SW 1271 (cell line): ENCODE data around the gene CA14.
A peak's percentile ranks its signal among the peaks of the same experiment; 100 is the strongest.
"Not testable (repeated sequence)": the region's sequence is repeated elsewhere in the genome, so short reads cannot be mapped to it uniquely, and the experiment has no call there.

Experiments used
- DNase-seq, 2 experiments: peaks; one replicate each; lab custom pipeline; 2025; lab: John Stamatoyannopoulos, UW

The CA14 gene

DNA sequence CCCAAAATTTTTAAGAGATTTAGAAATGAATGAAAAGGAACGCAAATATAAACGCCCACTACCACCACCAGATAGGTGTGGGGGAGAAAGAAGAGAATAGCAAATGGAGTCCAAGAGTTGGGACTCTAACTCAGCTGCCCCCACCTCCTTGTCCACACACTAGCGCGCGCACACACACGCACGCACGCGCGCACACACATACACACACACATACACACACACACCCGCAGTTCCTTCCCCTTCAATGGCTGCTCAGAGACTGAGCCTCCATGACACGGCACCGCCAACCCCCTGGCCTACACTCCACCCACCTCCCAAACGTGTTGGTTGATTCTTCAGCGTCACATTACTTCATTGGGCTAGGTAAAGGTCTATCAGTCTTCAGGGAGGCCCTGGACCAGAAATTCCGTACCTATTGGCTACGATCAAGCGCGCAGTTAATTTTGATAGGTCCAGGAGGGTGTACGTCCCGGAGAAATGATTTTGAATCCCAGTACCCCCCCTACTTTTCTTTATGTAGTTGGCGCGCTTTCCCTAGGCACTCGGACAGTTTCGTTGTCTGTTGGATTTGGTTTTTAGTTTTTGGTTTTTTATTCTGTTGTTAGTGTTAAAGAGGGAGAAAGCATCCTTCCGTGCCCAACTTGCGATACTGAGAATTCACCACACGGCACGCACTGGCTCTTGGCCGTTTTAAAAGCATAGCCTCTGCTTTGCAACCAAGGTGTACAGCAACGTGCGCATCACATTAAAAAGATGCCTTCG, 21.5 kb upstream of the CA14 start, which contains the start of gene ANP32E:
ANP32E (minus strand) TSS at position 261 of the 762 bp plus-strand sequence. CDS start 326 bp downstream, outside the sequence.
- peak; percentile 93 to 98 for DNase-seq

DNA sequence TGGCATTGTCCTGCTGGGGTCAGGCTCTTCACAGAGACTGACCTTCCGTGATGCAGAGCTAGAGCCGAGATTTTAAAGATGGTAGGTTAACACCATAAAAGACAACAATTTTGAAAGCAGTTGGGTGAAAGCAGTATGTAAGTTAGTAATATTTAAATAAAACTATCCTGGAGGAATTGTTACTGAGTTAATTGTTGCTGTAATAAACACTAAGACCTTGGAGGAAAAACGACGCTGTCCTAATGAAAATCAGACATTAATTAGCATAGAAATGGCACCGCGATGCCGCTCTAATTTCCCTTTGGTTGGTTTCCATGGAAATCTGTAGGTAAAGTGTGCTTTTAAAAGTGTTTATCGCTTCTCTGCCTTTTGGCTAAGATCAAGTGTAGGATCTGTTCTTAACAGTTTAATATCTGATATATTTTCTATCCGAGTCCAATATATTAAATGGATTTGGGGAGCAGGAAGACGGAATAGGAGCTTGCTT, 20.9 kb upstream of the CA14 start:
- DNase-seq: no peak

DNA sequence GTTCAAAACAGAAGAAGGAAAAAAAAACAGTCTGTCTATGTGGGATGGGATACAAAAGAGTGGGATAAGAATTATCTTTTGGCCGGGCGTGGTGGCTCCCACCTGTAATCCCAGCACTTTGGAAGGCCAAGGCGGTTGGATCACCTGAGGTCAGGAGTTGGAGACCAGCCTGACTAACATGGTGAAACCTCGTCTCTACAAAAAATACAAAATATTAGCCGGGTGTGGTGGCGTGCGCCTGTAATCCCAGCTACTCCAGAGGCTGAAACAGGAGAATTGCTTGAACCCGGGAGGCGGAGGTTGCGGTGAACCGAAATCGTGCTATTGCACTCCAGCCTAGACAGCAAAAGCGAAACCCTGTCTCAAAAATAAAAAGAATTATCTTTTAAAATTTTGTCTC, 20.4 kb upstream of the CA14 start:
- not testable (repeated sequence) for DNase-seq

DNA sequence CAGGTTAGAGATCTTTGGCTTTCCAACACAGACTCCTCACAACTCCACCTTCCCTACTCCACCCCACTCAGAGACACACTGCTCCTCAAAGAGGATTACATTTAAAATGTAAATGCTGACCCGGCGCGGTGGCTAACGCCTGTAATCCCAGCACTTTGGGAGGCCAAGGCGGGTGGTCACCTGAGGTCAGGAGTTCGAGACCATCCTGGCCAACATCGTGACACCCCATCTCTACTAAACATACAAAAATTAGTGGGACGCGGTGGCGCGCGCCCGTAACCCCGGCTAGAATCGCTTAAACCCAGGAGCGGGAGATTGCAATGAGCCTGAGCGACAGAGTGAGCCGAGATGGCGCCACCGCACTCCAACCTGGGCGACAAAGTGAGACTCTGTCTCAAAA, 19.8 kb upstream of the CA14 start:
- no peak for DNase-seq

DNA sequence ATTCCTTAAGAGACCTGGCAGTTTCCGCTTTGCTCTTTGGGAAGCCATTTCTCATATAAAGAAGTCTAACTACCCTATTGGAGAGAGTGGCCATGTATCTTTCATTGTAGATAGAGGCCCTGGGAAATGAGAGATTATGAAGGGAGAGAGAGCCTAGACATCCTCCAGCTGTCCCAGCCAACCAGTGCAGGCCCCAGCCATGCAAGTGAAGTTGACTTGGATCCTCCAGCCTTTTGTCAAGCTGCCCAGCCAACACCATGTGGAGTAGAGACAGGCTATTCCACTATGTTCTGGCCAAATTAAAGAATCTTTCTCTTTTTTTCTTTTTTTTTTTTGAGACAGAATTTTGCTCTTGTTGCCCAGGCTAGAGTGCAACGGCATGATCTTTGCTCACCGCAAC, 14.6 kb upstream of the CA14 start:
- no peak for DNase-seq

DNA sequence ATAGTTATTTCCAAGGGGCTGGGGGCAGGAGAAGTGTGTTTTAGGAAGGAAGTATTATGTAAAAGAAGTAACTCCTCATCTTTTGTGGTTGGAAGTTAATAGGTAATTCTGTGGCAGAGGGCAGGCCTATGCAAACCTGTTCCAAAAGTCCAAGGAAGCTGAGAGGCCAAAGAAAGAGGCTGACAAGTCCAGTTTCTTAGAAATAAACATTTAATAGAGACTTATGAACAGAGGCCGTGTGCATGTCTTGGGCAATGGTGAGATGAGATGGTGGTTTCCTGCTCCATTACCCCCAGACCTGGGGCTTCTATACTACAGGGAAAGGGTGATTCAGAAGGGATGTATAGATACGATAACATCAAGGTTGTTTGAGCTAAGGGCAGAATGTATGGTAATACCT, 7.6 kb upstream of the CA14 start:
- DNase-seq: no peak

DNA sequence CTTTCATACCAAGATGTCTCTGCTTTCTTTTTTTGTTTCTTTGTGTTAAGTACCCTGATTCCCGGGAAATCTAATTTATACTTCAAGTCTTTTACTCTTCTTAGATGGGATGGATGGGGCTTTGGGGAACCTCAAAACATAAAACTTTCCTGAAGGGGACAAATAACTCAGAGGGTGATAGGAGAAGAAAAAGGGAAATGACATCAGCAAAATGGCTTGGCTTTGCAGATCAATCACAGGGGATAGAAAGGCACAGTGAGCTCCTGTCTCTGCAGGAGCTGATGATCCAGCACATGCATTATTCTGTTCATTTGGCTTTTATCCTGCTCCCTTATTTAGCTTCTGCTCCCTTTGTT, 1.4 kb upstream of the CA14 start:
- no peak for DNase-seq

DNA sequence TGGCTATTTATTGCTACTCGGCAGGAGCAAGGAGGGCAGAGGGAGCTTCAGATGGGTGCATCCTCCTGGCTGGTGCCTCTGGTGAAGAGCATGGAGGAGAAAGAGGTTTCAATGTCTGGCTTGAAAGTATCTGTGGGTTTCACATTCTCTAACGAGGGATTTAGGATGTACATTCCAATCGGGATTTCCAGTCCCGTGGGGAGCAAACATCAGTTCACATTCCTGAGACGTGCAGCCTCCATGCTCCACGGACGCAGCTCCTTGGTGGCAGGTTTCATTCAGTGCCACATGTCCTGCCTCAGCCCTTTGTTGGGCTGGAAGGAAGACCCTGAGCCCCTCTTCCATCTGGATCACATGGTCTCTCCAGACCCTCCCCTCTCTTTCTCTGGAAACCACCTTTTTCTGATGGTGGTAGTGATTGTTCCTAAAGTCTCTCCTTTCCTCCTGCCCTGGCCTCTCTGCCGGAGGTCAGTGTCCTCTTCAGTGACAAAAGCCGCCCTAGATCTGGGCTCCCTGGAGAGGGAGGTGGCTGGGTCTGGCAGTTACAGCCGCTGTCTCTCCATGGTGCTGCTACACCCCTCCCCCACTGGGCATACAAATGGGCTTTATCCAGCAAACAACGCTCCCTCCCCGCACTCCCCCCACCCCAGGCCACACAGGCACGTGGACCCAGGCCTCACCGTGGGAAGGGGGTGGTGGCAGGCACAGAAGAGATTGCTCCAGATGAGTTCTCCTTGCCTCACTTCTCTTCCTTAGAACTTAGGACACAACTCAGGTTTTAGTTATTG, 826 bp upstream of the CA14 start:
- DNase-seq: no peak

DNA sequence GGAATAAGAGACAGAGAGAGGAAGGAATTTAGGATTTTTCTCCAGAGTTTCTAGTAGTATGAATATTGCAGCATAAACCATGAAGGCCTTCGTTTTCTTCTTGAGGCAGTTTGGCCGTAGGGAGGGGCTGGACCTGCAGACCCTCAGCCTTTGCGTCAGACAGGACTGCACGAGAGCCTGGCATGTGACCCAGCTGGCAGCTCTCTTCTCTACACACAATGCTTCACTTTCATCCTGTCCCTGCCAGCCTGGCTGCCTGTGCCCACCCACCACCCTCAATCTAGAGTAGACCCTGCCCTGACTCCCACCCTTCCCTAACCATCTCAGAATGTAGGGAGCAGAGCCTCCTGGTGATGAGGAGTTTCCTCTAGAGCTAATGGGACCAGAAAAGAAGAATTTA, 1.6 kb downstream of the CA14 start:
- no peak for DNase-seq

DNA sequence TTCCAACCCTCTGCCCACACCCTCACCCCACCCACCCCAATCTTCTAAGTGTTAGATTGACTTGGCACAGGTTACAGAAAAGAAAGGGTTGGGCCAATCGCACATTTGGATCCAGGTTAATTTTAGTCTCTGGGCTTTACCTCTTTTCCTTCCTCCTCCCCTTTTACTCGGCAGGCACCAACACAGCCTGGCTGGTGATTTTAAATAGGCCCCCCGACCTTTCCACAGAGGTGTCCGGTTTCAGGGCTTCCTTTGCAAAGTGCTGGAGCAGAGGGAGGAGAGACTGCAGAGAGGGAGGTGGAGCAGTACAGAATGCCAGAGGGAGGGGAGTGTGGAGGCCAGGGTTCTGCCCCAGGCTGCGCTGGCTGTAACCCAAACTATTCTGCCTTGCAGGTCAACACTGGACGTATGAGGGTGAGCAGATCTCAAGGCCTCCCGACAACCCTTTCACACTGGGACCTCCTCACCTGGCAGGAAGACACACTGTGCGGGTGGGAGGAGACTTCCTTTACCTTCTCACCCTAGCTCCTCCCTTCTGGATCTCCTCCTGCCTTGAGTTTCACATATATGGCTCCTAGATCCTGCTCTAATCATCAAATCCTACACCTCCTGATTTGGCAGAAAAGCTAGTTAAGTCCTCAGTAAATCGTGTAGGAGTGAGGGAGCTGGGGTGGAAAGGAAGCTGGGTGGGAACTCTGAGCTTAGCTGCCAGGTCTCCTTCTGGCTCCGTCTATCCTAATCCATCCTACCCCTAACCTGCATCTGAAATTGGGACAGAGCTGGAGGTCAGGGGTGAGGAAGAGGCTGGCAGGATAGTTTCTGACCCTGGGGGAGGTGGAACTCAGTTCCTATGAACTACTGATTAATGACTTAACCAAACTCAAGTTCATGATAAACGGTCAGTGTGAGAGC, 2.4 kb downstream of the CA14 start:
- no peak for DNase-seq

DNA sequence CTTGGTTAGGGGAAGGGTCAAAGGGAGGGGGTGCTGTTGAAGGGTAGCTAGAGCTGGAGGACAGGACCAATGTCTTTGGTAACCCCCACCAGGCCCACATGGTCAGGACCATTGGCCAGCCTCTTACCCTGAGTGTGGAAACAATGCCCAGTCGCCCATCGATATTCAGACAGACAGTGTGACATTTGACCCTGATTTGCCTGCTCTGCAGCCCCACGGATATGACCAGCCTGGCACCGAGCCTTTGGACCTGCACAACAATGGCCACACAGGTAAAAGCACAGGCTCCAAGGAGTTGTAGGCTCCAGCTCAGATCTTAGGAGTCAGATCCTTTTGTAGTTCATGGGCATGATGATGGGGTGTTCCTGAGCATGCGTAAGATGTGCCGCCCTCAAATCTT, 3.8 kb downstream of the CA14 start:
- no peak for DNase-seq

DNA sequence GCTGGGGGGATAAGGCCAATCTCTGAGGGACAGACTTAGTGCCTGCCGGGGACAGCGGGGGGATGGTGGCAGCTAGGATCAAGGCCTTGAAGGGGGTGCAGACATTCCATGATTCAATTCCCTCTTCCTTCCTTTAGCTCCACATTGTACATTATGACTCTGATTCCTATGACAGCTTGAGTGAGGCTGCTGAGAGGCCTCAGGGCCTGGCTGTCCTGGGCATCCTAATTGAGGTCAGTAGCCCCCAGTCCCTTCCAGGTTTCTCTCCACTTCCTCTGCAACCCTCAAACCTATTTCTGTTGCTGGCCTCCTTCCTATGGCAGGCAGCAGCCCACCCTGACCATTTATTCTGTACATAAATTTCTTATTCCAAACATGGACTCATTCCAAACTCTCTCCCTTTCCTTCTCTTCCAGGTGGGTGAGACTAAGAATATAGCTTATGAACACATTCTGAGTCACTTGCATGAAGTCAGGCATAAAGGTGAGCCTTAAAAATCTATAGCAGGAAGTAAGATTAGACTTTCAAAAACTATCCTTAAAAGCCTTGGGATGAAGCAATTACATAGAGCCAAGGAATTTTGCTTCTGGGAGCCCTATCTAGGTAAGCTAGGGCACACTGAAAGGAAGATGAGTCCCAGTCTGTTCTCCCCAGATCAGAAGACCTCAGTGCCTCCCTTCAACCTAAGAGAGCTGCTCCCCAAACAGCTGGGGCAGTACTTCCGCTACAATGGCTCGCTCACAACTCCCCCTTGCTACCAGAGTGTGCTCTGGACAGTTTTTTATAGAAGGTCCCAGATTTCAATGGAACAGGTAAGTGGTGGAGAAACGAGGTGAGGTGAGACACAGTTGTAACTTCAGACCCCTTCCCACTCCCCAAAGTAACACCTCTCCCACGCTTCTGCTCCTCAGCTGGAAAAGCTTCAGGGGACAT, 5.1 kb downstream of the CA14 start:
- no peak for DNase-seq

DNA sequence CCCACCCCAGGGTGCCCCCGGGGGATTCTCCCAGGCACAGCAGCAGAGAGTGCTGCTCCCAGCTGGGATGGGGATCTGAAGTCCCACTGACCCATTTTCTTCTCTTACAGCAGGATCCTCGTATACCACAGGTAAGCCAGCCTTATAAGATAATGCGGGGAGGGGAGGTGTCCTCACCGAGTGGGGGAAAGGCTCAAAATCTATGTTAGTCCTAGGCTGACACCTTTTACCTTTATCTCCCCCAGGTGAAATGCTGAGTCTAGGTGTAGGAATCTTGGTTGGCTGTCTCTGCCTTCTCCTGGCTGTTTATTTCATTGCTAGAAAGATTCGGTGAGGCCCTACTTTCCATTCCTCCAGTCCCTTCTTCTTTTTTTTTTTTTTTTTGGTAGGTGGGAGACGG, 6.0 kb downstream of the CA14 start:
- no peak for DNase-seq

DNA sequence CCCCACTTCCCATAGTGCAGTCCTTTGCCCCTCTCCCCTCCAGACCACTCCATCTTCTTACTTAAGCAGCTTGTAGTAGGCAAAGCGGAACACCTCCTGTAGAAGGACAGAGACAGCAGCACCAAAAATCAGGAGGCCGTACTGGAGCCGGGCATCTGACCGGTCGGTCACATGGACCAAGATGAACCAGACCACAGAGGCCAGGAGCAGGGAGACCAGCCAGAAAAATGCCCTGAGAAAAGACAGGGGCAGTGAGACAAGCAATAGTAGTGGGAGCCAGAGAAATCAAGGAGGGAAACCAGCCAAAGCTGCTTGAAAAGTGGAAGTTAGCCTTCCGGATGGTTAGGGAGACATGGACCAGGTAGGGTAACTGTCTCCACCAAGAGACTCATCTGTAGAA, 10.3 kb downstream of the CA14 start:
- DNase-seq: no peak

DNA sequence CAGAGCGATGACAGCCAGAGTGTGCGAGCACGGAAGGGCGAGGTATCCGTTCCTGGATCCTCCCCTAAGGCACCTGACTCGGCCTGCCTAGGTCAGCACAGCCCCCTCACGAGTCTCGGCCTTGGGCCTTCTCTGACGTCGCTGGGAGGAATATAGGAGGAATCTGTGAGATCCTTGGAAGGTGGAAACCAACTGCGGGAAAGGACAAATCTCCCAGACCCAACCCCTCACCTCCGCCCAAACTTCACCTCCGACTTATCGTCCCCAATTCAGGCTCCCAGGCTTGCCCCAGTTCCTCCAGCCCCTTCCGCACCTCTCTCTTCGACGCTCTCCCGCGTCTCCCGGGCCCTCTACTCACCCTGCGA, 10.7 kb downstream of the CA14 start:
- DNase-seq: no peak

DNA sequence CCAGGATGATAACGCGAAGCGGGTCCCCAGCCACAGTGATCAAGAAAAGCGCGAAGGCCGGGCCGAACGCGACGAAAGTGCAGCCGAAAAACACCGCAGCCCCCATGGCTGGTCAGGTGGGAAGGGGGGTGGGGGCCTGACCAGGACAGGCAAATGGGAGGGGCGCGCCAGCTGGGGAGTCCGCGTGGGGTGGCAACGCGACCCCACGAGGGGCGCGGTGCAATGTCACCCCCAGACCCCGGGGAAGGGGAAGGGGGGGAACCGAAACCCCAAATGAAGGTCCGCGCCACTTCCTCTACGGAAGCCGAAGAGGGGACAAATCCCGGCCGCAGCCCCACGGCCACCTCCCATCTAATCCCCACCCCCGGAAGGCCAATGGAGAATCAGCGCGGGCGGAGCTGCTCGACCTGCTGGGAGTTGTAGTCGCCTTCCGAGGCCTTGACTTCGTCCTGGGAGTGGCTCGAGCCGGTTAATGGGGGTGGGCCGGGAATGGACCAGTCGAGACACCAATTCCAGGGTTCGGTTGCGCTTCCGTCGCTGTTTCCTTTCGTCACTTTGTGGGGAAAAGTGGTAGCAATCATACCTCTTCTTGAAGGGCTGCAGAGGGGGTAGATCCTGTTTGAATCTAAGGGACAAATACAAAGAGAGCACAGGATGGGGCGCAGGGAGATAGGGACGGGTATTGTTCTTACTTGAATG, 11.3 kb downstream of the CA14 start, which contains the start of gene APH1A:
APH1A (minus strand) TSS at position 312 of the 699 bp plus-strand sequence; CDS start at position 106, 206 bp downstream.
- peak; percentile 74 to 89 for DNase-seq

DNA sequence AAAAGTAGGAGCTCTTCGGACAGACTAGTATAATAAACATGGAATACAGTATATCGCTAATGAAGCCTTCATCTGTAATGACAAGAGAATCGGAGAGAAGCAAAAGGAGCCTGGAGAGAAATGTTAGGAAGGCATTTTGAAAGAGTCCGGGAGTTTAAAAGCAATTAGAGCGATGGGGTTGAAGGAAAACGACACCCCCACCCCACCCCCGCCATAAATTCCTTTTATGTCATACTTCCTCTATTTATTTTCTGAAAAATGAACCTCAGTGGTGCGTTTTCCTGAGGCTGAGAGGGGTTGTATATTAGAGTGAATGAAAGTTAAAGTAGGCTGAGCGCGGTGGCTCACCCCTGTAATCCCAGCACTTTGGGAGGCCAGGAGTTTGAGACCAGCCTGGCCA, 11.9 kb downstream of the CA14 start:
- DNase-seq: no peak

DNA sequence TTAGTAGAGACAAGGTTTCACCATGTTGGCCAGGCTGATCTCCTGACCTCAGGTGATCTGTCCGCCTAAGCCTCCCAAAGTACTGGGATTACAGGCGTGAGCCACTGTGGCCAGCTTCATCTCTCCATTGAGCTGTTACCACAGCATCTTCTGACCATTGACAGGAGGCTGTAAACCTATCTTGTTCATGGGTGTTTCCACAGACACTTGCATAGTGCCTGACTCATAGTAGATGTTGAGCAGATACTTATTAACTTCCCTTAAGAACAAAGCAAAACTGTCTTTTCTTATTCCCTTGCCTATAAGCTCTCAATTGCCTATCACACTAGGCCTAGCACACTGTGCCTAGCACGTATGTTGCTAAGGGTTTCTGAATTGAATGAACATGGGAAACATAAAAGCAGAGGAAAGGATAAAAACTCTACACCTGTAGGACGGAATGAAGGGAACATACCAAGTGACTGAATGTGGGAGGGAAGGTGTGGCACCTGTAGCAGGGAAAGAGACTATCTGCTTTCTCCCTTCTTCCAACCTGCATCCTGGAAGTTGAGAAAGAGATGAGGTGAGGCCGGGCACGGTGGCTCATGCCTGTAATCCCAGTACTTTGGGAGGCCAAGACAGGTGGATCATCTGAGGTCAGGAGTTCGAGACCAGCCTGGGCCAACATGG, 13.9 kb downstream of the CA14 start:
- no peak for DNase-seq

DNA sequence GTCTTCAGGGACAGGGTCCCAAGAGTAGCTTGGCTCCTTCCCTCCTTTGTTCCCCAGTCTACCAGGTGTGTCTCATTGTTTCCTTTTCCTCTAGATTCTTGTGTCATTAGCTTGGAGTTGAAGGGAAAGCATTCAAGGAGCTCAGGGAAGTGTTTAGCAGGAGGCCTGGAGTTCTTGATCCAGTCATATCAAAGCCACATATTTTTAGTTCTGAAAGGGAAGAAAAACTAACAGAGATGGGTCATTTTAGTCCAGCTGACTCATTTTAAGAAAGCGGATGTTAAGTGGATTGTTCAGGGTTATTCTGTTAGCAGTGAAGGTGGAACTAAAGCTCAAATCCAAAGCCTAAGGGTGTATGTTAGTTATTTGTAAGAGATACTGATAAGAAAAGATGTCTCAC, 15.7 kb downstream of the CA14 start:
- no peak for DNase-seq

DNA sequence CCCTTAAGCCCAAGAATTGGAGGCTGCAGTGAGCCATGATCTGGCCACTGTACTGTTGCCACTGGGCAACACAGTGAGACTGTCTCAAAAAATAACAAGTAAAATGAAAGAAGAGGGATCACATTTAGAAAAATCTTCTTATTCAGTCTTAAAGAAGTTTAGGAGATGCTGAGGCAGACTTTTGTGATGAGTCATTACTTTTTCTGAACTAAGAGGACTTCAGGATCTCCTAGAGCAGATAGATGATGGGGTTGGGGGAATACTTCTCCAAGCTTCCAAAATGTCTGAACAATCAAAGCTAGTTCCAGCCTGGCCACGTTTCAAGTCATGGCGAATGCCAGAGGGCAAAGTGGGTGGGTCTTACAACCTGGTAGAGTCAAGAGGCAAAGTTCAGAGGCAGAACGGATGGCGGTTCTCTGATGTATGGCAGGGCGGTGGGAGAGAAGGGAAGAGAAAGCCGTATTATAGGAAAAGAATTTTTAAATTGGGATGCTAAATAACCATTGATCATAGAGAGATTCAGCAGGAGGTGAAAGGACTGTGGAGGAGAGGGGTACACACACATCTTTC, 22.6 kb downstream of the CA14 start:
- DNase-seq: no peak
